Measurements from ENCODE around the gene CCDC186. TPM values are rescaled to one million over a fixed set of nuclear protein-coding genes. Genes with fewer than 3 reads are reported as not detected.

Gene CCDC186
- total RNA-seq, 4 donors from 2014 or later: 43.3 to 49.7 (median 46.6) TPM

GRCh38 chr10:114121031-114121430 lies 53.0 kb downstream of the CCDC186 start:
- no peak for DNase-seq
- TF ChIP-seq POLR2A (IDR thresholded peaks at IDR 0.05) (no peak), CTCF (IDR thresholded peaks at IDR 0.05) (no peak)
- no peaks in the 10 kb centered on the region for H3K9me3 ChIP-seq
- no peak overlapping the region for H3K4me3 ChIP-seq (replicated peaks in 1 of 3)
- peaks cover 13 to 20% of the 10 kb centered on the region in 2 donors for H3K36me3 ChIP-seq
- H3K27me3 ChIP-seq: no peaks in the 10 kb centered on the region
- WGBS, 2 donors: 95 to 96% methylated on average over 1 of the region's 1 CpG
- no peaks in the 10 kb centered on the region for H3K4me1 ChIP-seq
- no peak overlapping the region for H3K27ac ChIP-seq
- intact Hi-C loops (cut with DNase I): no loop called here

GRCh38 chr10:114118514-114118913 lies 55.5 kb downstream of the CCDC186 start:
- WGBS, 2 donors: 57 to 74% methylated on average over 2 of the region's 2 CpGs
- Histone ChIP-seq H3K36me3 (no peaks in the 10 kb centered on the region), H3K4me1 (no peaks in the 10 kb centered on the region), H3K9me3 (no peaks in the 10 kb centered on the region), H3K4me3 (replicated peaks in 1 of 3) (no peak overlapping the region), H3K27ac (no peak overlapping the region), H3K27me3 (no peaks in the 10 kb centered on the region)
- DNase-seq: no peak
- intact Hi-C loops (cut with DNase I): no loop called here
- TF ChIP-seq POLR2A (IDR thresholded peaks at IDR 0.05) (no peak), CTCF (IDR thresholded peaks at IDR 0.05) (no peak)

GRCh38 chr10:114117728-114118127 lies 56.3 kb downstream of the CCDC186 start:
- no peaks in the 10 kb centered on the region for H3K4me1 ChIP-seq
- no peaks in the 10 kb centered on the region for H3K36me3 ChIP-seq
- H3K27ac ChIP-seq: no peak overlapping the region
- 87 to 90% methylated on average over 2 of the region's 2 CpGs for WGBS, 2 donors
- TF ChIP-seq CTCF (IDR thresholded peaks at IDR 0.05) (no peak), POLR2A (IDR thresholded peaks at IDR 0.05) (no peak)
- no peaks in the 10 kb centered on the region for H3K27me3 ChIP-seq
- DNase-seq: no peak
- H3K4me3 ChIP-seq (replicated peaks in 1 of 3): no peak overlapping the region
- H3K9me3 ChIP-seq: no peaks in the 10 kb centered on the region
- intact Hi-C loops (cut with DNase I): no loop called here

- H3K36me3 ChIP-seq: no peaks in the 10 kb centered on the region
- no peaks in the 10 kb centered on the region for H3K4me1 ChIP-seq
Measured at GRCh38 chr10:114115661-114116445, 58.1 kb downstream of the CCDC186 start.

More at GRCh38 chr10:114115661-114116445, 58.1 kb downstream of the CCDC186 start:
- WGBS, 2 donors: 48 to 52% methylated on average over 8 of the region's 8 CpGs
- Histone ChIP-seq H3K27me3 (no peaks in the 10 kb centered on the region), H3K4me3 (replicated peaks in 1 of 3) (no peak overlapping the region), H3K9me3 (no peaks in the 10 kb centered on the region), H3K27ac (no peak overlapping the region)
- TF ChIP-seq CTCF (IDR thresholded peaks at IDR 0.05): no peak
- TF ChIP-seq POLR2A (IDR thresholded peaks at IDR 0.05): no peak
- intact Hi-C loops (cut with DNase I): no loop called here
- no peak for DNase-seq
